HG02943 (cell line): ENCODE measurements around the gene PYGM.

Experiments
- ATAC-seq: cut with Tn5 transposase; IDR thresholded peaks from one replicate; pipeline ENCODE4 v1.9.1; 2021; ENCODE audit warnings: mild to moderate bottlenecking, low read depth, moderate library complexity; ENCODE audit not compliant: unreplicated experiment

Gene PYGM

DNA sequence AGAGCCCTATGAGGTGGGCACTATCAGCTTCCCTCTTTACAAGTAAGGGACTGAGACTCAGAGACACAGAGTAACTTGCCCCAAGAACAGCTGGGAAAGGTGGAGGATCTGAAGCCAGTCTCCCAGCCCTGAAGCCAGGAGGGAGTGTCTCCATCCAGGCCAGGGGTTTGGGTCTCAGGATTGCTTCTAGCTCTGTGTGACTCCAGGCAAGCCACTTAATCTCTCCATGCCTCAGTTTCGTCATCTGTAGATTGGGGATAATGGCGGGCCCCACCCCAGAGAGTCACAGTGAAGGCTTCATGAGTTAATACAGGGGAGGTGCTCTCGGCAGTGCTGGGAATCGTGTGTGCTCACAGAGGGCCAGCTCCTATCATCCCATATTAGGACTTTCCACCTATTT is 32.7 kb upstream of the PYGM start:
- ATAC-seq: no peak

DNA sequence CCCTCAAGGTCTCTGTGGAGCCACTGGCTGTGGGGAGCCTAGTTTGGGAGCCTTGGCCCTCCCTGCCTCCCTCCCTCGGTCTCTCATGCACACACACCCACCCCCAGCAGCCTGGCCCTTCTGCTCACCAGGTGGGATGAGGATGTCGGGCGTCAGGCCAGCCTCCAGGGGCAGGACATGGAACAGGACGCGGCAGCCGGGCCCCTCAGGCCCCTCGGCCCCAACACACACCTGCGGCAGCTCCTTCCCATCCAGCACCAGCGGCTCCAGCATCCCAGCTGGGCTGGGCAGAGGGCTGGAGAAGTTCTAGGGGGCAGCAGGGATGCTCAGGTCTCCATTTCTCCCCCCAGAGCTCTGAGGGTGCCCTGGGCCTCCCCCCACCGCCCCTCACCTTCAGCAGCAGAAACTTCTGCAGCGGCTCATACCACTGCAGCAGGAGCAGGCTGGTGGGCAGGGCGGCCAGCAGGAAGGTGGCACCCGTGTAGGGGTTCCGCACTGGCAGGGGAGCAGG is 32.1 kb upstream of the PYGM start:
- ATAC-seq: no peak

DNA sequence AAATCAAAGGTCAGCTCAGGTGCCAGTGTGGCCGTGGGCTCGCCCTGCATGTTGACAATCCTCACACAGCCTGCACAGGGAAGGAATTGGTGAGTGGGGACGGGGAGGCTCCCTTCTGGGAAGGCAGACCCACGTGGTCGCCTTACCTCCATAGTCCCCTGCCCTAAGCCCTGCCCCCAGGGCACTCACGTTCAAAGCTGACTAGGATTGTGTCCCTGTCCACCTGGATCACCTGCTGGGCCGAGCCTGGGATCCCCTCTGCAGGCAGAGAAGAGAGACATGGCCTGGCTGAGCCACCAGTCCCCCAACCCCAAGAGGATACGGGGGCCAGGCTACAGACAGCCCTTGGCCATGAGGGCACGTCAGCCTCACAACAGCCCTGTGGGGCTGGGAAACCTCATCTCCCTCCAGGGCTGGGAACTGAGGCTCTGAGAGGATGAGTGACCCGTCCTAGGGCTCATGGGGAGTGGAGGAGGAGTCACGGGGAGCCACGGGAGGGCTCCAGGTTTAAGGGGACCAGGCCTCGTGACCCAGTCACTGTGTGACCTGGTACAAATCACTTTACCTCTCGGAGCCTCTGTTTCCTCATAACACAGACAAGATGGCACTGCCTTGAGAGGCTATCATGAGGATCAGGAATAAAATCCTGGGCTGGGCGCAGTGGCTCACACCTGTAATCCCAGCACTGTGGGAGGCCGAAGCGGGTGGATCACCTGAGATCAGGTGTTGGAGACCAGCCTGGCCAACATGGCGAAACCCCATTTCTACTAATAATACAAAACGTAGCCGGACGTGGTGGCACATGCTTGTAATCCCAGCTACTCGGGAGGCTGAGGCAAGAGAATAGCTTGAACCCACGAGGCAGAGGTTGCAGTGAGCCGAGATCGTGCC is 30.7 kb upstream of the PYGM start:
- no peak for ATAC-seq

DNA sequence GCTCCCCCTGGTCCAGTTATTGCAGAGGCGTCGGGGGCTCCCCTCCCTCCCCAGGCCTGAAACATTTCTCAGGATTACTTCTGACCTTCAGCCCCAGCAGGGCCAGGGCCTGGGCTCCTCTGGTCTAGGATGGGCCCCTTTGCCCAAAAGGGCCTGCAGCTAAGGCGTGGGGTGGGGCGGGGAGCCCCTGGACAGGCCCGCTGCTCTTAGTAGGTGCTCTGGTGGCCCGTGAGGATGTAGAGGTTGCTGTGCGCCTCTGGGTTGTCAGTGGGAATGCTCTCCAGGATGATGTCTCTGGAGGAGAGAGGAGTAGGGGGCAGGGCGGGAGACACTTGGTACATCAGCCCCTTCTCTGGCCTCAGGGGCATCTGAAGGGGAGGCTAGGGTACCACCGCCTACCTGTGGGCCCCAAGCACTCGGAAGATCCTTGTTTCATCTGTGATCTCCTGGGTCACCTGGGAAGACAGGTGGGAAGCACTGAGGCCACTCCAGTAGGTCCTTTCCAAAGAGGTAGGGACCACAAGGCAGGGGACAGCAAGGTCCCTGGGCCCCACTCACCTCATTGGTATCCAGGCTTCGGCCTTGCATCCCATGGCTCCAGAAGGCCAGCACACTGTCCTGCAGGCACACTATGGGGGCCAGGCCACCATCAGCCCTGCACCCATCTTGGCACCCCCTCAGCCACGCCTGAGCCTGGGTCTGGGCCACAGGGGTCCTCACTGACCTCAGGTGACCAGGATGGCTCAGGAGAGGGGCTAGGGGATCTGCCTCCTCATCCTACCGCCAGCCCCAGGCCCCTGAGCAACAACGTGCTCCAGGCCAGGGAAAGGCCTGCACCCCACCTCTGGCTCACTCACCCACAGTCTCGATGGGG is 29.8 kb upstream of the PYGM start:
- ATAC-seq: no peak

DNA sequence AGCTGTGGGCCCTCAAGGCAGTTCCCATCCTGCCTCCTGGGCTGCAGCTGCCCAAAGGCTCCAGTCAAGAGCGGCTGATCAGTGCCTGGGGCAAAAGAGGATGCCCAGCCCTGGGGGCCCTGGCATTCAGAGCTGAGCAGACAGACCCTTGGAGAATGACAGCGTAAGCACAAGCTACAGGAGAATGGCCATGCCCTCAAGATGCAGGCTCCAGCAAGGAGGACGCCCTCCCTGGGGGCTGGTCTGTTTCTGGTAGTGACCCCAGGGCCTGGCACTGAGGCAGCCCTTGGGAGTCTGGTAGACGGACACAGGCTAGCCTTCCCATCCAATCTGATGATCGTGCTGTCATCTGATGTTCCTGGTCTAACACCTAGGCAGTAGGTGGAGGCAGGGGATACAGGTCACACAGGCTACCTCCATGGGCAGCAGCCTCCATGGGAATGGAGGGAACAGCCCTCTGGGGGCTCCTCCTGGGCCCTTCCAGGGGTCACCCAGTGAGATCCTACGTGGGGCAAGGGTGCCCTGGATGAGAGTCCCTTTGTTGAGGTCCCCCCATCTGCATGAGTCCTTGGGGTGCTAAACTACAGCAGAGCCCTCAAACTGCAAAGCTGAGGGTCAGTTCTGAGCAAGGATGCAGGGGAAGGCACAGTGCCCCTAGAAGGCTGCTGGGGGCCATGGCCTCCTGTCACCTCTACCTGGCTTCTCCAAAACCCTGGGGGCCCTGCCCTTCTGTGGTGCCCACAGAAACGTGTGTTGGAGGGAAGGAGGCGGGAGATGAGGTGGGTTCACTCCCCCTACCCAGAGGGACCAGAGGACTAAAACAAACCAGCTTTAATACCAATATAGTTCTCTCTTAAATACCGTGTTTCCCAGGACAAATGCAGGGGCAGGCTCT is 28.8 kb upstream of the PYGM start:
- no peak for ATAC-seq

DNA sequence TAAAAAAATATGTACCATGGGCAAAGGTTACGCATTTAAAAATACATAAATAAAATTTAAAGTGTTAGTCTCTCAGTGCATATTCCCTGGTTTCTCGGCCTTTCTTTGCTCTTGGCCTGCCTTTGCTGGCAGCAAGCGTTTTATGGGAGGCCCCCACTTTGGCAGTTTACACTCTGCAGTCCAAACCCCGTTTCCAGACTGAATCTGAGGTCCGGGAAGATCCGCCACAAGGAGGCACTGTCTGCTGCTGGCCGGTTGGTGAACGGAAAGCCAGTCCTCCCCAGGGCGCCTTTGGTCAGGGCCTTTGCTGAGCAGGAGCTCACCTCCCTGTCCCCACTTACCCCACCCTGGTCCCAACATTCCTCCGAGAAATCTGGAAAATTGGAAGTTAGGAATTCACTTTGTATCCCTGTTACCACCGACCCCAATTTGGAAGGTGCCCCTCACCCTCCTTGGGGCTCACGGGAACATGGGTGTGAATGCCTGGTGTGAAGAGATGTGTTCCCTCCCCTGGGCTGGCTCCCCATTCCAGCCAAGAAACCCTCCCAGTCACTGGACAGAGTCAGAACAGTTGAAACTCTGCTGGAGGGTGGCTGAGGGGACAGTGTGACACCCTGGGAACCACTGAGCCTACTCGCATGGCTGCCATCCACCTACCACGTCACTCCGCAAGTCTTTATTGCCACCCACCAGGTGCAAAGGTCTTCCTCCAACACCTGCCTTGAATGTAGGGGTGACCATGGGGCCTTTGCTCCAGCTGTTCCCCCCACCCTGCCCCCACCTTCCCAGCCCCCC is 27.9 kb upstream of the PYGM start:
- no peak for ATAC-seq

DNA sequence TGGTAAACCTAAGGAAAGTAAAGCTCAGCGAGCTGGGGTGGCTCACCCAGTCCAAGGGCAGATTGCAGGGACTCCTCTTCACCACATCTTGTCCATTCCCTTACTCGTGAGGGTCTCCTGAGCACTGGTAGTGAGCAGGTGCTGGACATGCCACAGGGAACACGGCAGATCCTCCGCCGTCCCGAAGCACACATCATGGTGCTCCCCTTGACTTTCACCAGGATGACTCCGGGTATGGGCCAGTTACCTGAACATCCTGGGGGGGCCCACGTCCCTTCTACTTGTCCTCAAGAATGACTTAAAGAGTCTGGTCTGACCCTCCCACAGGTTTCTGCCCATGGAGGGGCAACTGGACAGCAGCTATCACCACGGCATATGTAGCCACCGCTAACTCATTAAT is 26.5 kb upstream of the PYGM start:
- no peak for ATAC-seq

DNA sequence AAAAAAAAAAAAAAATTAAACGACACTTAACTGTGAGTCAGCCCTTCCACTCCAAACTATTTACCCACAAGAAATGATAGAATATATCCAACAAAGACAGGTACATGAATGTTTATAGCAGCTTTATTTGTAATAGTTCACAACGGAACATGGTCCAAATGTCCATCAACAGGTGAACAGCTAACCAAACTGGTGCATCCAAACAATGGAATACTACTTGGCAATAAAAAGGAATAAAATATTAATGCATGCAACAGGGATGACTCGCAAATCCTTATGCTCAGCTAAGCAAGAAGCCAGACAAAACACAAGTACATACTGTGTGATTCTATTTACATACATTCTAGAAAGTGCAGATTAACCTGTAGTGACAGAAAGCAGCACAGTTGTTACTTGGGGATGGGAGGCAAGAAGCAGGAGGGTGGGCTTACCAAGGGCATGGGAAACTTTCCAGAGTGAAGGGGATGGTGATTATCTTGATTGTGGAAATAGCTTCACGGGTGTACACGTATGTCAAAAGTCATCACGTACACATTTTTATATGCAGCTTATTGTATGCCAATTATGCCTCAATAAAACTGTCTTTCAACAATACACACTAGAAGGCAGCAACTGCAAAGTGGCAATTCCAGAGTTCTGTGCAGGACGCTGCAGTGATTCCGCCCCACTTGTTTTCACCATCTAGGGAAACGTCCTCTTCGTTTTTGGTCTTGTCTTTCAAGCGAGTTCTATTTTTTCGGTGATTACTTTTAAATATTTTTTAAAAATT is 25.2 kb upstream of the PYGM start:
- no peak for ATAC-seq

DNA sequence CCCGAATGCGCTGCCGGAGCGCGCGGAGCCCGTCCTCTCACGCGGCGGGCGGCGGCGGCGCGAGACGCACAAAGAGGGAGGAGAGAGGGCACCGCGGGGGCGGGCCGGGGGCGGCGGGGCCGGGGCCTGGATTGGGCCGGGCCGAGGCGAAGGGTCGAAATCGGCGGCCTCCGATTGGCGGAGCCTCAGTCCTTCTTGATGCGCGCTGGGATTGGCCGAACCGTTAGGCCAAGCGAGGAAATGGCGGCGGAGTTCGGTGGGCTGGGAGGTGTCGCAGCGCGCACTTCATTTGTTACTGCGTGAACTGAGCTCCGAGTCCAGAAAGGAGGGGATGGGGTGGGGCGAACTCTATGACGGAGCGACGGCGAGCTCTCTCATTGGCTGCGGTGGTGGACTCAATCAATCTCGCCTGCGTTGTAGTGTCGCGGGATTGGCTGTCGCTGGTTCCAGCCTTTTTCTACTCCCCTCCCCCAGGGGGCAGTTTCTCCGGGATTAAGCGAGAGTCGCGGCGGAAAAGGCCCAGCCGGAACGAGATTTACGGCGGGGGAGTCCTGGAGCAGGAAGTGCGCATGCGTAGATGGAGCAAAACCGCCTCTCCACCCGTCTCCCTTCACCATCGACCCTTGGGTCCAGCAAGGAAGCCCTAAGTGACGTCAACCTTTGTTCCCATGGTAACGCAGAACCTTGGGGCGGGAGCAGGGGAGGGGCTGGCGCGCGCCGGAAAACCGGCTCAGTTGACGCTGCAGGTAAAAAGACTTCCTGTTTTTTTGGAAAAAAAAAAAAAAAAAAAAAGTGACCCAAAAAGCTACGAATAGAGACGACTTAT is 18.9 kb upstream of the PYGM start, which contains the start of gene SF1:
Gene SF1, minus strand, starts transcription at position 70 of the 826 bp plus-strand sequence. CDS start 150 bp downstream, outside the sequence.
- peak; percentile 85 for ATAC-seq

DNA sequence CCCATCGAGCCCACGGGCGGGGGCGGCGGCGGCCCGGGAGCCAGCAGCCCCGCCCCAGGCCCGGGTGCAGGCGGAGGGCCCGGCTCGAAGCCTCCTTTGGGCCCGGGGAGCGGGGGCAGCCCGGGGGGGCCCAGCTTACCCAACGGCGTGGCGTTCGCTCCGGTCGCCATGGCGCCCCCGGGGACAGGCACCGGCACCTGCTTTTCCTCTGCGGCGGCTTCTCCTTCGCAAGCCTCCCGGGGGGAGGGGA is 18.4 kb upstream of the PYGM start:
- no peak for ATAC-seq

DNA sequence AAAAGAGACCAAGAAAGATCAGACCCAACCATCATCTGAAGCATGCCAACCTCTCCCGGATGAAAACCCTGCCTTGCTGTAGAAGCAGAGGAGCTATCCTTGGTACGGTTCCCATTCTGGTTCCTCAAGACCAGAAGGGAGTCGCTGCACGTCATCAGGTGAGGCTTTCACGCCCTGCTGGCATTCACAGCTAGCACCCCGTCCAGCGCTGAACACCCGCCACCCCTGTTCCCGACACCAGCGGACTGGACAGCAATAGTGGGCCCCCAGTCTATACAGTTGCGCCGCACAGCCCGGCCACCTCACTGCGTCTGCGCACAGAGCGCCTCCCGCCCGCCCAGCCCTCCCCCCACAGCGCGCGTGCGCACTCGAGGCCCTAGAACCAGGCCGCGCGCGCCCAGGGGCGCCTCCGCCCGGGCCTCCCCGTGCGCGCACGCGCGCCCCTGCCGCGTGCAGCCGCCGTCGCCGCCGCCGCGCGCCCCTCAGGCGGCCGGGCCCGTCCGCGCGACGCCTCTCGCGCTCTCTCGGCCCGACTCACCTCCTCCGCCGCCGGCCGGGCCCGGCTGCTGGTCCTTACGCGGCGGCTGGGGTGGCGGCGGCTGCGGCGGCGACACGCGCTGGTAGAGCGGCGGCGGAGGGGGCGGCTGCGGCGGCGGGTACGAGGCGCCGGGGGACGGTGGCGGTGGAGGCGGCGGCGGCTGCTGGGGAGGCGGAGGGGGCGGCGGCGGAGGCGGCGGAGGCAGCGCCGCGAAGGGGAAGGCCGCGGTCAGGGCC is 17.9 kb upstream of the PYGM start:
- no peak for ATAC-seq

DNA sequence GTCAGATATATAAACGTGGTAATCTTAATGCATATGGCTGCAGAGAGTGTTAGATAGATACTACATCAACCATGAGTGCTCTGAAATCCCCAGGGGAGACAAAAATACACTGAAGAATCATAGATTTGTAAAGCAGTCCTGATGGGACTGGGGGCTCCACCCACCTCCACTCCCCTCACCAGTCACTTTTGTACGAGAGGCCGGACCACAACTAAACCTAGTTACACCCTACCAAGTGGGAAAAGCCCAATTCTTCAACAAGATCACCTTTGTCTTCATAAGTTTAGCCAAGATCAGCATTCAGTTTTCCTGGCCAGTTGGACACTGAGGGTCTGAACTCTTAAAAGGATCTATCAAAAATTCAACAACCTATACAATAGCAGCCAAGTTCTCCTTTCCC is 17.1 kb upstream of the PYGM start:
- ATAC-seq: no peak

DNA sequence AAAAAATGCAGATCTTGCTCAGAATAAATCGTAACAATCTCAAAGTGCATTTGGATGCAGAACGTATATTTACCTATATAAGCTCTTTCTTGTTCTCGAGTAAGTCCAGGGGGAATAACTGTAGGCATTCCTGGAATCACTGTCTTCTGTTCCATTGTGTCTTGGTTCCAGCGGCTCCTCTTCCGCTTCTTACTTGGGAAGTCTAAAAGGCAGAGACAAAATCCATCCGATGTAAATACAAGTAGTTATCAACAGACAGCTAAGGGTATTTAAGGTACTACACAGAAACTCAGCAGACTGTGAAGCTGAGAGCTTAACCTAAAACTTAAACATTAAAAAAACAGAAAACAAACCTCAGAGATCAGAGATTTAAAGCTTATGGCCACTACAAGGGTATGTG is 16.7 kb upstream of the PYGM start:
- ATAC-seq: no peak

DNA sequence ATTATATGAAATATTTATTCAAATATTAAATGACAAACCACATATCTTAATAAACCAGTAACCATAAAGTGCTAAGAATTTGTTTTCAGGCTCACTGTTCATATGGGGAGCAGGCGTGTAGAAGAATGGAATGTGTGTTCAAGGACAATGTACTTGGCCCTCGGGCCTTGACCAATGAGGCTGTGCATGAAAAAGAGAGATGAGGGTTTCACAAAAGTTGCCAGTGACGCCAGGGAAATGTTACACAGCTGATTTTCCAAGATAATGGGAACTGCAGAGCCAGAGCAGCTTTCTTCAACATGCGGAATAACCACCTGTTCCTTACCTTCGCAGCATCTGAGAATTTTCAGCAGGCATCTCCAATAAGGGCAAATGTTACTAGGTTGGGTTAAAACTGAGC is 14.4 kb upstream of the PYGM start:
- no peak for ATAC-seq

DNA sequence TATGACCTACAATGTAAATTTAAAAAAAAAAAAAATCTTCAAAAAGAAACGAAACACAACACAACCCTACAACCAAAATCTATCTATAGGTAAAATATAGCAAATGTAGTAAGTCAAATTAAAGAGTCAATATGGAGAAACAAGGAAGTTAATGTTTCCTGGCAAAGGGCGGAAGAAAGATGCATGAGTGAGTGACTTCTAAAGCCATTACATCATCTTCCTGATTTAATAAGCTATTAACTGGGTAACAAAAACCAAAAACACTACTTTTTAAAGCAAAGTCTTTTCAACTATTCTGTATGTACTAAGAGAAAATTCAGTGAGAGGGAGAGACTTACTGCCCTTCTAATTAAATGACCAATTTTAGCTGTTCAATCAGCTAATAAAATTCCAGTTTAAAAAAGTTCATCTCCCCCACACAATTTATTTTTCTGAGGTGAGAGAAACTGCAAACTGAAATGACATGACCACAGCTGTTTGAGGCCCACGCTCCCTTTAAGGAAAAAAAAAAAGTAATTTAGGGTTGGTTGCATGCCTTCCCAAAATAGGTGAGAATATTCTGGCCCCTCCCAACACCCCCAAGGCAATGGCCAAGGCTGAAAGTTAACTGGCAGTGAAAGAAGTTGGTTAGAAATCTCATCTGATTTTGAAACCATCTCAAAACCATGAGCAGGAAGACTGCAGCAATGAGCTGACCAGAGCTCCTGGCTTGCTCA is 12.7 kb upstream of the PYGM start:
- no peak for ATAC-seq

DNA sequence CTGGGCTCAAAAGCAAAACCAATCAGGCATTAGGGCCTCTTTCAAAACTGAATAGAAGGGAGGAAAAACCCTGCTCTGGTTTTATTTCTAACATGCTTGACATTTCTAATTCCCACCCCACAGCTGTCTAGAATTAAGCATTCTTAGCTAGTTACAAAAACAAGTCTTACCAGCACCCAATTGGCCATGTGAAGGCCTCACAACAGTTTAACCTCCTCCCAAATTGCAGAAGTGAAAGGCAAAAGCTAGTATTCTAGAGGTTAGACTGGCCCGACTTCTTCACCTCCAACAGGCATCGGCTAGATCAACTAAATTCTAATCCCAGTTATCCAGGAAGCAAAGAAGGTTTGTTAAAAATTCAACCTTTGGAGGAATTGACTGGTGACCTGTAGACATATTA is 12.1 kb upstream of the PYGM start:
- no peak for ATAC-seq

DNA sequence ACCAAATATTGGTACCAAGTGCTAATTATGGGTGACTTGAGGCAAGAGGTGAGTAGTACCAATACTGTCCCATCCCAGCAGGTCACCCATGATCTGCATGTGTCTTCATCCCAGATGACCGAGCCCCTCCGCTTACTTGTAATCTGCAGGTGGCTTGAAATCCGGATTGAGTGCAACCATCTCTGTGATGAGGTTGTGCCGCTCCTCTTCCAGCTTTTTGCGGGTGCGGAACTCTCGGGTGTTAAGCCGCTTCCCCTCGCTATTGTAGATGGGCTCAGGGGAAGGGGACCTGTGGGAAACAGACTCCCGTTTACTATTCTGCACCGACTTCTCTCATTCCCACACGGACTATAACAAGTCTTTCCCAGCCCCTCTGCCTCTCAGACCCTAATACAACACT is 10.3 kb upstream of the PYGM start:
- no peak for ATAC-seq
